Stimulated activated CD4-positive, alpha-beta T cell treated with anti-CD3 and anti-CD28 coated beads, Interleukin-15, amount 100 ng/mL, for 24 hours (primary cell): ENCODE results near the gene TMEM86B.

Source experiments
- DNase-seq: peaks from one replicate; pipeline ENCODE4 v3.0.0-alpha.2; 2020

TMEM86B gene

GRCh38 chr19:55256562-55257460 lies 28.2 kb upstream of the TMEM86B start:
- DNase-seq: peak; percentile 44

DNA sequence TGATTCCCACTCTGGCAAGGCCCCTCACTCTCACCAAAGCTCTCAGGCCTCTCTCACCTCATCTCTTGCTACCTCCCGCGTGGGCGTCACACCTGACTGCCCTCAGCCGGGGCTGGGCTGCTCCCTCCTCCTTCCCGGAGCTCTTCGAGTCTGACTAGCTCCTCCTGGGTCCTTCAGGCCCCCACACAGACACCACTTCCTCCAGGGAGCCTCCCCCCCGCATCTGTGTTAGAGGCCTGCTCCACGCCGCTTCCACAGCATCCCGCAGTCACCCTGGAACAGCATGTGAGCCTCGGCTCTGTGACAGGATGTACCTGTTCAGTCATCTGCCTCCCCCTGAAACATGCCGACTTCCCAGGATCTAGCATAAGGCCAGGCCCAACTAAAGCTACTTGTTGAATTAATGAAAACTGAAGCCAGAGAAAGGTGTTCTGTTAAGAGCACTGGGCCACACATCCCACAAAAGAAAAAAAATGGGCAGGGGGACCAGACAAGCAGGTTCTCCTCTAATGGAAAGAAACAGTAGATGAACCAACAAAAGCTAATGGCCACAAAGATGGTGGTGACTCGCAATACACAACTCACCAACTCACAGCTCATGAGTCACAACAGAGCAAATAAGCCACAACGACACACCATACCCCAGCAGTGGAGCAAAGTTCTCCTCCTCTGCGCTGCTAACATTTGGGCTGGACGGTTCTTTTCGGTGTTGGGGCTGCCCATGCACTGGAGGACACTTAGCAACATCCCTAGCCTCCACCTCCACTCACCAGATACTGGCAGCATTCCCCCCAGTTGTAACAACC lies 27.3 kb upstream of the TMEM86B start:
- peak; percentile 82 for DNase-seq

DNA sequence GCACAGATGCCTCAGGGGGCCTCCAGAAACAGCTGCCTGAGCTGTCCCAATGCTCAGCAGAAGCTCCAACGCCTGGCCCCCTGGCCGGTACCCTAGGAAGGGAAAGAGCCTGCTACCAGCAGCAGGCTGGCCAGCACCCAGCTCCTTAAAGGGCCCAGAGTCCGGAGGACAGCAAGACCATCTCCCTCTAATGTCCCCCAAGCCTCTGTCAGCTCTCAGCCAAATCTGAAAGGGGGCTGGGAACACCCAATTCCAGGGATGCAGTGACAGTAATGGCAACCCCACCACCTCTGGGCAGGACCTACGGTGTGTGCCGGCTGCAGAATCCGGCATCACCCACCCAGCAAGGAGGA lies 26.0 kb upstream of the TMEM86B start:
- no peak for DNase-seq

- DNase-seq: peak; percentile 67
These were observed 25.5 kb upstream of the TMEM86B start for GRCh38 chr19:55253842-55254624.

GRCh38 chr19:55252760-55253663 lies 24.4 kb upstream of the TMEM86B start:
- DNase-seq: no peak

DNA sequence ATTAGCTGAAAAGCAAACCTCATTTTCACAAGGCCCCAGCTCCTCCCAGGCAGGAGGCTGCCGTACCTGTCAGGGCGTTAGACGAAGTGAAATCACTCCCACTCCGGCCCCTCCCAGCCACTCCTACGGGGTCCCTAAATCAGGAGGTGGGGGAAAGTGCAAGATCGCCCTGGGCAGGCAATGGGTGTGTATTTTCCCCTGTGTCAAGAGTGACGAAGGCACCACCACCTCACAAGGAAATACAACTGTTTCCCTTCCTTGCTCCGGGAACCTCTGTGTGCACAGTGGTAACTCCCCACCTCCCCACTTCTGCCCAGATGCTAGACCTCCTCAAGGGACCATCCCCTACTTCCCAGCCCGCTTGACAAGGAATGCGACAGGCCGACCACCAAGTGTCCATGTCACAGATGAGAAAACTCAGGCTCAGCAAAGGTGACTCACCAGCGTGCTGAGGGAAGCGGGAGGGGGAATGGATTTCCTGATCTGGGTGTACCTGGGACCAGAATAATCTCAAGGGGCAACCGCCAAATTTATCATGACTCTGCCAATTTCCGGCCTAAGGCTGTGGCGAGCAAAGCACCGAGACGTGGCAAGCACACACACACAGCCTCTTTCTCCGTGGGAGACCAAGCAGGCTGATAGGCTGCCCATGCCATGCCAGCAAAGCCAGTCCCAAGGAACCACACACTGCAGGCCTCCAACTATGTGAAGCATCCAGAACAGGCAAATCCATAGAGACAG lies 22.9 kb upstream of the TMEM86B start:
- DNase-seq: peak; percentile 65

GRCh38 chr19:55250262-55251036 lies 21.9 kb upstream of the TMEM86B start:
- no peak for DNase-seq

DNA sequence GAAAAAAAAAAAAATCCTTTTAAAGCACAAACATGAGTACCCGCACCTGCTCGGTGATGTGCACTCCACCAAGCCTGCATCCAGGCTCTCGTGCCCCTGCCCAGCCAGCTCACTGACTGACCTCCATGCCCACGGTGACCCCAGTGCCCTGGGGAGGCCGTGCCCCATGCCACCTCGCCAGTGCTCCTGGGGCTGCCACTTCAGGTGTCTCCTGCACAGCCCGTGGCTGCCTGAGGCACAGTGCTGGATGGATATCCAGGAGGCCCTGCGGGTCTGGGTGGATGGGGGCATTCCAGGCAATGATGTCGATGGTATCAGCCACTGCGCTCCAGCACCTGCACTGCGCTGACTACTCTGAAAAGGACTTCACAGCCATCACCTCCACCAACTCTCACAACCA lies 21.3 kb upstream of the TMEM86B start:
- no peak for DNase-seq

DNA sequence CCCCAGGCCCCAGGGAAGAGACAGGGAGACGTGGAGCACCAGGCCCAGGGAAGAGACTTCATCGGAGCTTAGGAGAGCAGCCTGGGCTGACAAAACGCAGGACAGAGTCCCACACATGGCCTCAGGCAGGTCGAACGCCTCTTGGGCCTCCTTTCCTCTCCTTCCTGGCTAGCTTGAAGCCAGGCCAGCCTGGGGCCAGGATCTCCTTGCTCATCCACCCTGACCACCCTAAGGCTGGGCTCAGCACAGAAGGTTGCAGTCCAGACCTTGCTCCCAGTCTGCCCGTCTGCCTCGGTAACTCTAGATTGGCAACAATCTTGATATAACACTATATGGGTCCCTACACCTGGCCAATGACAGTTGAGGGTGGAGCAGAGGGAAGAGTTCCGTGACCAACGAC lies 20.1 kb upstream of the TMEM86B start:
- no peak for DNase-seq

DNA sequence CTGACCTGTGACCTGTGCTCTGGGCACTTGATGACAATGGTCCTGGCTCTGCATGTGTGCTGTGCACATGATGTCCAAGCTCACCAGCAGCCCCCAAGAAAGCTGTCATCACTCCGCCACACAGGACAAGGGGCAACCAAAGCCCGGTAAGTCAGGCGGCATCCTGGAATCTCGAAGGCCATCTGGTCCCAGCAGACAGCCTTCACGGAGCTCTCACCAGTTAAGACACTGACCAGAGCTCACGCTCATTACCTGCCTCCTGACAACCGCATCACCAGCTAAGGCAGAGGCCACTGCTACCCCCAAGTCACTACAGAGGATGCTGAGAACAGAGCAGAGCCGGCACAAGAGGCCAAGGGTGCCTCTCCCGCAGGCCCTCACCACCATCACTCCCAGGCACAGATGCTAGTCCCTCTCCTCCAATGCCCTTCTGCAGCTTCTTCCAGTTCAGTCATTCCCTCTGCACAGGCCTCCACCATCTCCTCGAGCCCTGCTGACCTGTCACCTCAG lies 19.7 kb upstream of the TMEM86B start:
- DNase-seq: no peak

DNA sequence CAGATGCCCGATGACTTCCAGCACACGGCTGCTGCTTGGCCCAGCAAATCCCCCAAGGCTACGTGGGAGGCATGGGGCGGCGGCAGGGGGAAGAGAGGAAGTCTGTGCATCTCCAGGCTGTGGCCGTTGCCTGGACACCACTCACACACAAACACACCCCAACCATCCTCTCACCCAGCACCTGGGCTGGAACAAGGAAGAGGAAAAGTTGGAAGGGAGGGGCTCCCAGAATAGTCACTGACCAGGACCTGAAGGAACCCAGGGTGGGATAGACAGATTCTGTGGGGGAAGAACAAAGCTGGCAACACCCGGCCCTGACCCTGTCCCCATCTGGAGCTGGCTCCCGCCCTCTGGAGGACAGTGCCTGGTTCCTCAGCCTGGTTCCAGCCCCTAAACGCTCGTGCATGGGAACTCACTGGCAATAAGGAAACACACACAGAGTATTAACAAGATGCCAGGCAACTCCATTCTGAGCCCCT lies 19.1 kb upstream of the TMEM86B start:
- no peak for DNase-seq

DNA sequence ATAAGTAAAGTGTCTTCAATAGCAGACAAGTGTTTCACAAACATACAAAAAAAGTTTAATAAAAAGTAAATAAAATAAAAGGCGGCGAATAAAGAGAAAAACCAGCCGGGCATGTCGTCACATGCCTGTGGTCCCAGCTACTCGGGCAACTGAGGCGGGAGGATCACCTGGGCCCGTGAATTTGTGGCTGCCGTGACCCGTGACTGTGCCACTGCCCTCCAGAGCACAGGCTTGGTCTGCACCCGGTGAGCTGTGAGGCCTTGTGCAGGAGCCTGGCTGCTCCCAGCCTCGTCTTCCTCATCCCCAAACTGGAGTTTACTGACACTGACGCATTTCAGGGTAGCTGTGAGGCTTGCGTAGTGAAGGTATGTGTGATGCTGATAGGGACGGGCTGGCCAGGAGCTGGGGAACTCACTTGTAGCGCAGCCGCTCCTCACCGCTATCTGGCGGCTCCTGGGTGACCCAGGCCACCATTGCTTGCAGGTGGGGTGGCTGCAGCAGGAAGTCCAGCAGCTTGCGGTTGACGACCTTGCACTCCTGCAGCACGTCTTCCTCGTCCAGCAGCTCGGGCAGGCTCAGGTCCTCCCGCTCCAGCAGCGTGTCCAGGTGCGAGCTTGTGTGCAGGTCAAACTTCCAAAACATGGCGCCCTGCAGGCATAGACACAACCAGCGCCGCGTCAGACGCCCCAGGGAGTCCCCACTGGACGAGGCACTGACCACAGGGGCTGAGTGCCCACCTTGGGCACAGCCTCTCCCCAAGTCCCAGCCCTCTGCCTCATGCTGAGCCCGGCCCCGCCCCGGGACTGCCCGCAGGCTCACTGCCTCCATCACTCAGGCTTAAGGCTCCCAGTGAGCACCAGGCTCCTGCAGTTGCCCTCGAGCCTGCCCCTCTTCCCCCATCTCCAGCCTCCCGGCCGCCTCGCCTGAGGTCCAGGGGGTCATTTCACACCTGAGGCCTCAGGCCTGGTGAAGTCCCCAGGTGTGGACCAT lies 18.2 kb upstream of the TMEM86B start:
- no peak for DNase-seq

DNA sequence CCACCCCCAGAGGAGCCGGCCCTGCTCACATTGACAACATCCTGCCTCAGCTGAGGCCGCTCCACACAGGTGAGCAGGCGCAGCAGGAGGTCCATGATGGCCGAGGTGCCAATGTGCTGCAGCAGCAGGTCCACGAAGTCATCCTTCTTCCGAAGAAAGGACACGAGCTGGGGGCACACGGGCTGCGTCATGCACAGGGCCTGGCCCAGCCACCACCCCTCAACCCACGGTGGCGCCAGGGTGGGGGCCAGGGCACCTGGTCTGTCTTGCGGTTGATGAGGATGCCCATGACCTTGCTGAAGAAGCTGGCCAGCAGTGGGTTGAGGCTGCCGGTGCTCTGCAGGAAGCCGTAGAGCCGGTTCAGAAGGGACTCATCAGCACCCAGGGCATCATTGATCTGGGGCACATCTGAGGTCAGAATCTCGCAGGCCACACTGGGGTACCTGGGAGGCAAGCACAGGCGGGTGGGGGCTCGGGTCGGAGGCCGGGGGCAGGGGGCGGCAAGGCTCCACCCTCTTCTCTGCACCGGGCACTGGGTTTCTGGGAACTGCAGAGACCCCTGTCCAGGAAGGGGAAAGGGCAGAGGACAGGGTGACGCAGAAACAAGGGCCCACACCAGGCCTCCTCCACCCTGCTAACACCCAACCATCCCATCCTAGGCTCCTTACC lies 16.8 kb upstream of the TMEM86B start:
- DNase-seq: no peak

DNA sequence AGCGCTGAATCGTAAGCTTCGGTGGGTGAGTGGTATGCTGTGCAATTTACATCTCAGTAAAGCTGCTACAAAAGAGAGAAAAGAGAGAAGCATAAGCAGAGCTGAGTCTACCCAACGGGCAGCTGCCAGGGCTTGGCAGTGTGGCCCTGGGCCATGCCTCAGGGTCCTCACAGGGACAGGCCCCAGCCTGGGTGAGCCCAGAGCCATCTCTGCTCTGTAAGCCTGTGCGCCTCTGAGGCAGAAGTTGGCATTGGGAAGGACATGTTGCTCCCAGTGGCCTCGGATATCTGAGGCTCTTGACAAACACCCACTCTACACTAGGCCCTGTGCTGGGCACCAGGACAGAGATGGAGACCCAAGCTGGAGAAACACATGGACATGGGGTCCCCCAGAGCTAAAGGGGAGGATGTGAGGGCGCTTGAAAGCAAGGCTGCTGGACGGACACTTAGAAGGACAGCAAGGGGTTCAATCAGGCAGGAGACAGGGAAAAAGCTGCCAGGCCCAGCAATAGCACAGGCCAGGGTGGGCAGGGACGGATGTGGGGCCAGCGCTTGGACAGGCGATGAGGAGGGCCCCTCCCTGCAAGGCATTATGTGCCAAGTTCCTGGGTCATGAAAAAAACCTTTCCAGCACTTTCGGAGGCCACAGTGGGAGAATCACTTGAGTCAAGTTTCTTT lies 15.6 kb upstream of the TMEM86B start:
- DNase-seq: no peak

- no peak for DNase-seq
These were observed 14.0 kb upstream of the TMEM86B start for GRCh38 chr19:55242517-55242916.

- no peak for DNase-seq
These were observed 13.4 kb upstream of the TMEM86B start for GRCh38 chr19:55241935-55242464.

DNA sequence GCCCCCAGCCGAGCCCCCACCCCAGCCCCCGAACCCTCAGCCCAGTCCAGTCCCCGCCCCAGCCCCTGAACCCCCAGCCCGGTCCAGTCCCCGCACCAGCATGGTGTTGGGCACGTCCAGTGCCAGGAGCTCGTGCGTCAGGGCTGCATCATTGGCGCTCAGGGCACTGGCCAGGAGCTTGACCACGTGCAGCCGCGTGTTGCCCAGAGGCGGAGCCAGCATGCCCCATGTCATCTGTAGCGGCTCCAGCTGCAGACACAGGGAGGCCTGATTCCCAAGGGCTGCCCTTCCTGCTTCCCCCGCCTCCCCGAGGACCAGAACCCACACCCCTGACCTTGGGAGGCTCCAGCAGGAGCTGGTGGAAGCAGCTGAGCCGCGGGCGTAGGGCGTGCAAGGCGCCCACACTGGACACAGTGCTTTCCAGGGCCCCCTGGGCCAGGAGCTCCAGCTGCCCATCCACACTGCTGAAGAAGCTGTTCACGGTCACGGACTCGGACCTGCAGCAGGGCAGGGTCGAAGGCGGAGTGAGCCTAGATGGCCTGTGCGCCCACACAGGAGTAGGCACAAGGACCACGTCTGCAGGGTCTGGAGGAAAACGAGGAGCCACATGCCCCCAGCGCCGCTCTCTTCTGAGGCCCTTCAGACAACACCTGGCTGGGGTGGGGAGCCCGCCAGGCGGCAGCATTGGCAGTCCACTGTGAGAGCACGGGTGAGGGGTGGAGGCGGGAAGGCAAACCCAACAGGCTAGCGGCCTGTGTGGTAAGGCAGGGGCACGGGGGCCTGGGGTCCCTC lies 12.8 kb upstream of the TMEM86B start:
- DNase-seq: no peak
